ENCODE results near the gene ARHGEF6.

Gene ARHGEF6

DNA sequence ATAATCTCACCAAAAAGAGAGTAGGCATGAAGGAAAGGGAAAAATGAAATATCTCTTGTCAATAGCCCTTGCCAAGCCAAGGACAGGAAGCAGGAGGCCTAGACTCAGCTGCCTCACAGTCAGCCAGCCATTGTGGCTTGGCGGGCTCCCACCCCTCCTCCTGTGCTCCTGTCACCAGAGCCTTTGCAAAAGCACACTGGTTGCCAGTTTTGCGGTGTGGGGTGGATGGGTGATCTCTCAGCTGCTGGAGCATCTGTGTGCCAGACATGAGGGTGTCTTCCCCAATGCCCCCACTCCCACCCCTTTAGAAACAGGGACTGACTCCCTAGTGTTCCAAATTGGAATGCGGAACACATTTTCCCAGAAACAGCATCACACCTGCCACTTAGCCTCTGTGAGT is 26.1 kb downstream of the ARHGEF6 start:
- TF ChIP-seq EZH2phosphoT487 (conservative IDR thresholded peaks at IDR 0.05; ENCODE audit: low read length), result no peak
- TF ChIP-seq, protein P1, sequence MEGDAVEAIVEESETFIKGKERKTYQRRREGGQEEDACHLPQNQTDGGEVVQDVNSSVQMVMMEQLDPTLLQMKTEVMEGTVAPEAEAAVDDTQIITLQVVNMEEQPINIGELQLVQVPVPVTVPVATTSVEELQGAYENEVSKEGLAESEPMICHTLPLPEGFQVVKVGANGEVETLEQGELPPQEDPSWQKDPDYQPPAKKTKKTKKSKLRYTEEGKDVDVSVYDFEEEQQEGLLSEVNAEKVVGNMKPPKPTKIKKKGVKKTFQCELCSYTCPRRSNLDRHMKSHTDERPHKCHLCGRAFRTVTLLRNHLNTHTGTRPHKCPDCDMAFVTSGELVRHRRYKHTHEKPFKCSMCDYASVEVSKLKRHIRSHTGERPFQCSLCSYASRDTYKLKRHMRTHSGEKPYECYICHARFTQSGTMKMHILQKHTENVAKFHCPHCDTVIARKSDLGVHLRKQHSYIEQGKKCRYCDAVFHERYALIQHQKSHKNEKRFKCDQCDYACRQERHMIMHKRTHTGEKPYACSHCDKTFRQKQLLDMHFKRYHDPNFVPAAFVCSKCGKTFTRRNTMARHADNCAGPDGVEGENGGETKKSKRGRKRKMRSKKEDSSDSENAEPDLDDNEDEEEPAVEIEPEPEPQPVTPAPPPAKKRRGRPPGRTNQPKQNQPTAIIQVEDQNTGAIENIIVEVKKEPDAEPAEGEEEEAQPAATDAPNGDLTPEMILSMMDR (IDR thresholded peaks at IDR 0.05; ENCODE audit: insufficient read depth, low read length, poor library complexity, severe bottlenecking), result no peak
- no peak overlapping the region for H2AFZ ChIP-seq (ENCODE audit: low read depth, low read length, severe bottlenecking)
- no peaks in the 10 kb centered on the region for H3F3A ChIP-seq (ENCODE audit: insufficient read depth)
- H3K36me3 ChIP-seq (ENCODE audit: low read length), result no peaks in the 10 kb centered on the region
- H3K9me2 ChIP-seq (replicated peaks; ENCODE audit: insufficient read depth, low read length), result no peaks in the 10 kb centered on the region
- H3K4me2 ChIP-seq (ENCODE audit: low read depth, low read length, poor library complexity, severe bottlenecking), result no peak overlapping the region
- no peaks in the 10 kb centered on the region for H3K27me3 ChIP-seq (ENCODE audit: low read length)
- no peaks in the 10 kb centered on the region for H3K79me2 ChIP-seq (ENCODE audit: insufficient read depth, low read length)
- no peak overlapping the region for H3K4me3 ChIP-seq (ENCODE audit: insufficient read depth, low read length, poor library complexity, severe bottlenecking)
- no peaks in the 10 kb centered on the region for H4K20me1 ChIP-seq (ENCODE audit: low read depth, low read length)
- no peak overlapping the region for H3K27ac ChIP-seq (ENCODE audit: low read depth, low read length)
- H3K9me3 ChIP-seq (ENCODE audit: insufficient read depth, low read length), result no peaks in the 10 kb centered on the region
- no peak overlapping the region for H3K9ac ChIP-seq (ENCODE audit: low read length)

DNA sequence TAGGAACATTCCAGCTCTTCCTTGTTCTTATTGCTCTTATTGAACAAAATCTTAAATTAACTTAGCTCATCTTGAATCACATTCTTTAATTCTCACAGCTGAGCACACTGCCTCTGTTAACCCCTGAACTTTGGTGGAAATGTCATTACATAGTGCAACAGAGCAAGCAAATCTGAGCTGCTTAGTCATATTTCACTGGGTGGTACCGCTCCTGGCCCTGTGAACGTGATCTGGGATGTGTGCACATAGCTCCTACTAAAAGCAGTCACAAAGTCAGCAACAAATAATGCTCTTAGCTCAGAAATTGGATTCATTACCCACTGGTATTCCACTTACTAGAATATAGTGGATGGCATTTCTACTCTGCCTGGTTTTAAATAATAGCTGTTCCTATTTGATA is 27.9 kb downstream of the ARHGEF6 start:
- H3K9me2 ChIP-seq (replicated peaks; ENCODE audit: insufficient read depth, low read length), result no peaks in the 10 kb centered on the region
- no peaks in the 10 kb centered on the region for H3K79me2 ChIP-seq (ENCODE audit: insufficient read depth, low read length)
- H3K27ac ChIP-seq (ENCODE audit: low read depth, low read length), result no peak overlapping the region
- no peaks in the 10 kb centered on the region for H4K20me1 ChIP-seq (ENCODE audit: low read depth, low read length)
- no peaks in the 10 kb centered on the region for H3K27me3 ChIP-seq (ENCODE audit: low read length)
- H3F3A ChIP-seq (ENCODE audit: insufficient read depth), result no peaks in the 10 kb centered on the region
- no peaks in the 10 kb centered on the region for H3K36me3 ChIP-seq (ENCODE audit: low read length)
- TF ChIP-seq, protein P1 (IDR thresholded peaks at IDR 0.05; ENCODE audit: insufficient read depth, low read length, poor library complexity, severe bottlenecking), result no peak
- TF ChIP-seq EZH2phosphoT487 (conservative IDR thresholded peaks at IDR 0.05; ENCODE audit: low read length), result no peak
- no peak overlapping the region for H2AFZ ChIP-seq (ENCODE audit: low read depth, low read length, severe bottlenecking)
- H3K4me3 ChIP-seq (ENCODE audit: insufficient read depth, low read length, poor library complexity, severe bottlenecking), result no peak overlapping the region
- H3K9me3 ChIP-seq (ENCODE audit: insufficient read depth, low read length), result no peaks in the 10 kb centered on the region
- no peak overlapping the region for H3K4me2 ChIP-seq (ENCODE audit: low read depth, low read length, poor library complexity, severe bottlenecking)
- no peak overlapping the region for H3K9ac ChIP-seq (ENCODE audit: low read length)

DNA sequence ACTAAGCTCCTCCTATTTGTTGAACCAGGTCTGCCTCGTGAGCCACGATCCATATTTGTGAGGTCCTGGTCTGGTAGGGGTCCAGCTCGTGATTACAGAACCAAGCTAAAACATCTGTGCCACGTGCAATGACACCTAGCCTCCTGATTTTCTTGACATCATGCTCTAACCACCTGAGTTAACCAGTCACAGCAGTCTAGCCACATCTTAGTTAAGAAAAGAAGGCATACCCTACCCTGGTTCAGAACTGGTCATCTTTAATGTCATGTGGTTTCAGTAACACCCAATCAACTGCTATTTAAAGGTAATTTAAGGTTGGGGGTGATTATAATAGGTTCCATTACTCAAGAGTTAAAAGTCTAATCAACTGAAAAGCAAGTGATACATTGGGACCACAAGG is 28.4 kb downstream of the ARHGEF6 start:
- Histone ChIP-seq H3K36me3 (ENCODE audit: low read length) (no peaks in the 10 kb centered on the region), H3K9me3 (ENCODE audit: insufficient read depth, low read length) (no peaks in the 10 kb centered on the region), H3F3A (ENCODE audit: insufficient read depth) (no peaks in the 10 kb centered on the region), H3K4me3 (ENCODE audit: insufficient read depth, low read length, poor library complexity, severe bottlenecking) (no peak overlapping the region), H3K27me3 (ENCODE audit: low read length) (no peaks in the 10 kb centered on the region), H3K27ac (ENCODE audit: low read depth, low read length) (no peak overlapping the region), H3K9me2 (replicated peaks; ENCODE audit: insufficient read depth, low read length) (no peaks in the 10 kb centered on the region), H2AFZ (ENCODE audit: low read depth, low read length, severe bottlenecking) (no peak overlapping the region), H3K79me2 (ENCODE audit: insufficient read depth, low read length) (no peaks in the 10 kb centered on the region), H3K4me2 (ENCODE audit: low read depth, low read length, poor library complexity, severe bottlenecking) (no peak overlapping the region), H3K9ac (ENCODE audit: low read length) (no peak overlapping the region), H4K20me1 (ENCODE audit: low read depth, low read length) (no peaks in the 10 kb centered on the region)
- TF ChIP-seq, protein P1 (IDR thresholded peaks at IDR 0.05; ENCODE audit: insufficient read depth, low read length, poor library complexity, severe bottlenecking), result no peak
- TF ChIP-seq EZH2phosphoT487 (conservative IDR thresholded peaks at IDR 0.05; ENCODE audit: low read length), result no peak
